Lower leg skin (tissue), 4 donors: Measurements from ENCODE around the gene CAB39. TPM values are rescaled to one million over a fixed set of nuclear protein-coding genes. Genes with fewer than 3 reads are reported as not detected.
"Not testable (repeated sequence)": the region's sequence is repeated elsewhere in the genome, so short reads cannot be mapped to it uniquely, and the experiment has no call there.

Experiments used
- DNase-seq, 2 donors: peaks; one replicate each; pipeline ENCODE4 v3.0.0-alpha.2; 2019; ENCODE audit warnings: low spot score in 2 of 2
- H3K4me3 ChIP-seq: fragments of 200-600 bp; sonication (generic); 2 replicates; pipeline ENCODE4 v1.5.1; 2017; ENCODE audit warnings: mild to moderate bottlenecking, low read depth; ENCODE audit not compliant: poor library complexity, severe bottlenecking
- POLR2A ChIP-seq, 2 donors: fragments of 450-650 bp; IDR thresholded peaks; one replicate each; pipeline ENCODE4 v1.6.1; 2016 to 2017; ENCODE audit warnings: antibody characterized with exemption in 2 of 2, mild to moderate bottlenecking in 1 of 2, moderate library complexity in 1 of 2
- WGBS, 2 donors: methylation state at CpG; one replicate each; pipeline ENCODE4 v1.1.5; 2018; 5-methylcytosine and 5-hydroxymethylcytosine counted together
- intact Hi-C: fragments of 100-400 bp; cut with DNase I; formaldehyde crosslinking; loops from one replicate; pipeline ENCODE4 v1.15.0; 2023; ENCODE audit warnings: low total_unique reads
- total RNA-seq, 4 donors: library from RNA; depleted of rRNA; stranded (reverse); fragments of >200 nt; gene quantifications; one replicate each; pipeline ENCODE4 v1.1.0, GENCODE V29; 2016
- TF ChIP-seq, protein P1 (sequence below), 3 donors: fragments of 450-650 bp; IDR thresholded peaks; one replicate each; pipeline ENCODE4 v1.5.1; 2016; ENCODE audit warnings: antibody characterized with exemption in 3 of 3, mild to moderate bottlenecking in 3 of 3, moderate library complexity in 2 of 3

Gene CAB39
- total RNA-seq, 4 donors from 2014 or later, result 65.5 to 74.7 (median 70.4) TPM

DNA sequence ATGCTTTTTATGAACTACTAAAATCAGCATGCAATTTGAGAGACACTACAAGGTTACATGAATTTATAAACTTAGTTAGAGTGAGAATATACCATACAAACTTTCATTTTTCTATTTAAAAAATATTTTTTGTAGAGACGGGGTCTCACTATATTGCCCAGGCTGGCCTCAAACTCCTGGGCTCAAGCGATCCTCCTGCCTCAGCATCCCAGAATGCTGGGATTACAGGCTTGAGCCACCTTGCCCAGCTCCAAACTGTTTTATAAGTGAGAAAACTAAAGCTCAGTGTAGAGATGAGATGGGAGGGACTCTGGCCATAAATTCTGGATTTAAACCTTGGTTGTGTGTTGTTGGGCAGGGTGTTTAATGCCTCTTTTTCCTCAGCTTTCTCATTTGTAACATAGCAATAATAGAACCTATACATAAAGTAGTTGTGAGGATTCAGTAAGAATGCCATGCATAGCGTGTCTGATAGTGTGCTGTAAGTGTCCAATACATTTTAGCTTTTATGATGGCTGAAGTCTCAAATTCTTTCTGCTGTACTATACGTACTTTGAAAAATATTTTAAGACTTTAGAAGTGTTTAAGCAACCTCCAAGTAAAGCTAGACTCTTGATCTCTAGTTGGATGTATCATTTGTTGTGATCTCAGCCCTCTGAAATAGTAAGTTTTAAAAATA lies 9.7 kb downstream of the CAB39 start:
- intact Hi-C loops, result no loop called here
- no peak for TF ChIP-seq POLR2A (IDR thresholded peaks at IDR 0.05)
- TF ChIP-seq, protein P1, sequence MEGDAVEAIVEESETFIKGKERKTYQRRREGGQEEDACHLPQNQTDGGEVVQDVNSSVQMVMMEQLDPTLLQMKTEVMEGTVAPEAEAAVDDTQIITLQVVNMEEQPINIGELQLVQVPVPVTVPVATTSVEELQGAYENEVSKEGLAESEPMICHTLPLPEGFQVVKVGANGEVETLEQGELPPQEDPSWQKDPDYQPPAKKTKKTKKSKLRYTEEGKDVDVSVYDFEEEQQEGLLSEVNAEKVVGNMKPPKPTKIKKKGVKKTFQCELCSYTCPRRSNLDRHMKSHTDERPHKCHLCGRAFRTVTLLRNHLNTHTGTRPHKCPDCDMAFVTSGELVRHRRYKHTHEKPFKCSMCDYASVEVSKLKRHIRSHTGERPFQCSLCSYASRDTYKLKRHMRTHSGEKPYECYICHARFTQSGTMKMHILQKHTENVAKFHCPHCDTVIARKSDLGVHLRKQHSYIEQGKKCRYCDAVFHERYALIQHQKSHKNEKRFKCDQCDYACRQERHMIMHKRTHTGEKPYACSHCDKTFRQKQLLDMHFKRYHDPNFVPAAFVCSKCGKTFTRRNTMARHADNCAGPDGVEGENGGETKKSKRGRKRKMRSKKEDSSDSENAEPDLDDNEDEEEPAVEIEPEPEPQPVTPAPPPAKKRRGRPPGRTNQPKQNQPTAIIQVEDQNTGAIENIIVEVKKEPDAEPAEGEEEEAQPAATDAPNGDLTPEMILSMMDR (IDR thresholded peaks at IDR 0.05), result no peak
- no peak for DNase-seq
- WGBS, 2 donors, result 88 to 91% methylated on average over 4 of the region's 4 CpGs
- no peak overlapping the region for H3K4me3 ChIP-seq

DNA sequence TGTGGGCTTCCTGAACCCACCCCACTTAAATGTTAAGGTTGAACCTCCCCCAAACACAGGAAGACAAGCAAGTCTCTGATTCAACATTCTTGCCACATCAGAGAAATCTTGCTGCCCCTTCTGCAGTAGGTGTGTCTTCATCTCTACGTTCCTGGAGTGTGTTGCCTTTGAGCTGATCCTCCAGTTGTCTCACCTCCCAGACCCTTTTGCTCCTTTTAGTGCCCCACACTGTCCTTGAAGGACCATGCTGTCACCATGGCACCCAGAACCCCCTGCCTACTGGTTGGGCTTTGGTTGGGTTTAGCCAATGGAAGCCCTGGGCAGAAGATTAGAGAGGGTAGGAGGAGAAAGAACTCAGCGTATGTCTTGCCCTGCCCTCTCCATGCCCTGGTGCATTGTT lies 10.7 kb downstream of the CAB39 start:
- 79% methylated on average over 2 of the region's 2 CpGs for WGBS, 2 donors
- DNase-seq, result no peak
- intact Hi-C loops, result no loop called here
- TF ChIP-seq, protein P1 (IDR thresholded peaks at IDR 0.05), result no peak
- no peak for TF ChIP-seq POLR2A (IDR thresholded peaks at IDR 0.05)
- no peak overlapping the region for H3K4me3 ChIP-seq

DNA sequence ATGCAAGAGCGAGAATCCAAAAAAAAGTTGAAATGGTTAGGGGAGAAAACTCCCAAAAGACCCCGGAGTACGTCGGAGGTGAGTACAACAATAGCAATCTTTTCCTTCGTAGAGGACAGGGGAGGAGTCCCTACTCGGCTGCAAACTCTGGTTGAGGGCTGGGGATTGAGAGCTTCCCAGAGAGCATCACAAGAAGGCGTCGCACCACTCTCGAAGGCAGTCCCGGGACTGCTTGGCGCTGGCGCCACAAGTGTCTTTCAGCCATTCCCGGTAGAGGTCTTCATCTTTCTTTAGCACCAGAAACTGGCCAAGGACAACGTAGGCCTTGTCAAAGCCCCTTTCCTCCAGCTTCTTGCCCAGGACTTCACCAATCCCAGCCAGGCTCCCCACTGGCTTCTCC lies 12.3 kb downstream of the CAB39 start:
- DNase-seq, intact Hi-C loops, H3K4me3 ChIP-seq: not testable (repeated sequence)
- WGBS, 2 donors, result 97 to 98% methylated on average over 13 to 14 of the region's 14 CpGs

DNA sequence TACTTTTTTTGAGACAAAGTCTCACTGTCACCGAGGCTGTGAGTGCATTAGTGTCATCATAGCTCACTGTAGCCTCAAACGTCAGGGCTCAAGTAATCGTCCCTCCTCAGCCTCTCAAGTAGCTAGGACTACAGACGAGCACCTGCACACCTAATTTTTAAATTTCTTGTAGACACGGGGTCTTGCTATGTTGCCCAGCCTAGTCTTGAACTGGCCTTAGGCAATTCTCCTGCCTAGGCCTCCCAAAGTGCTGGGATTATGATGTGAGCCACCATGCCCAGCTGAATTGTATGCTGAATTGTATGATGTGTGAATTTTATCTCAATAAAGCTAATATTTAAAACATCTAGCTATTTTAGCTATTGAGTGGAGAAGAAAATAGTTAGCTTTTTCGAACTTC lies 18.9 kb downstream of the CAB39 start:
- no peak overlapping the region for H3K4me3 ChIP-seq
- DNase-seq, result no peak
- intact Hi-C loops, result no loop called here
- 89 to 94% methylated on average over 6 of the region's 6 CpGs for WGBS, 2 donors
- no peak for TF ChIP-seq POLR2A (IDR thresholded peaks at IDR 0.05)
- TF ChIP-seq, protein P1 (IDR thresholded peaks at IDR 0.05), result no peak

DNA sequence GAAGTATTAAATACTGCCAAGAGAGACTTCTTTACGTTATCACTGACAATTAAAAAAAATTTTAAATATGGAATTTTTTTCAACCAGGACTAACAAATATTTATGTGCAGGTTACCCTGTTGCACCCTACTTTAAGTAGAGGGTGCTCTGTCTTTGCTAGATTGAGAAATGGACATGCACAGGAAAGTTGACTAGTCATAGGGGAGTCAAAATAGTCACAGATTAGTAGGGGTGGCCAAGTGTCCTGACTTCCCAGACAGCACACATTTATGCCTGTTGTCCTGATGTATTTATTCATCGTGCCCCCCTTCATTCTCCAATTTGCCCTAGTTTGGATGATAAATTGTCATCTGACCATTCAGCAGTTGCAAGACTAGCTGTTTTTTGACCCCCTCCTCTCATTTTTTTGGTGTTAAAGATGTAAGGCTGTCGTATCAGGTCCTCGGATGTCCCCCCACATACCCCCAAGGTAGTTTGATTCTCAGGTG lies 20.3 kb downstream of the CAB39 start:
- H3K4me3 ChIP-seq, result no peak overlapping the region
- 83 to 88% methylated on average over 4 of the region's 4 CpGs for WGBS, 2 donors
- no peak for TF ChIP-seq POLR2A (IDR thresholded peaks at IDR 0.05)
- TF ChIP-seq, protein P1 (IDR thresholded peaks at IDR 0.05), result no peak
- intact Hi-C loops, result no loop called here
- DNase-seq, result no peak

DNA sequence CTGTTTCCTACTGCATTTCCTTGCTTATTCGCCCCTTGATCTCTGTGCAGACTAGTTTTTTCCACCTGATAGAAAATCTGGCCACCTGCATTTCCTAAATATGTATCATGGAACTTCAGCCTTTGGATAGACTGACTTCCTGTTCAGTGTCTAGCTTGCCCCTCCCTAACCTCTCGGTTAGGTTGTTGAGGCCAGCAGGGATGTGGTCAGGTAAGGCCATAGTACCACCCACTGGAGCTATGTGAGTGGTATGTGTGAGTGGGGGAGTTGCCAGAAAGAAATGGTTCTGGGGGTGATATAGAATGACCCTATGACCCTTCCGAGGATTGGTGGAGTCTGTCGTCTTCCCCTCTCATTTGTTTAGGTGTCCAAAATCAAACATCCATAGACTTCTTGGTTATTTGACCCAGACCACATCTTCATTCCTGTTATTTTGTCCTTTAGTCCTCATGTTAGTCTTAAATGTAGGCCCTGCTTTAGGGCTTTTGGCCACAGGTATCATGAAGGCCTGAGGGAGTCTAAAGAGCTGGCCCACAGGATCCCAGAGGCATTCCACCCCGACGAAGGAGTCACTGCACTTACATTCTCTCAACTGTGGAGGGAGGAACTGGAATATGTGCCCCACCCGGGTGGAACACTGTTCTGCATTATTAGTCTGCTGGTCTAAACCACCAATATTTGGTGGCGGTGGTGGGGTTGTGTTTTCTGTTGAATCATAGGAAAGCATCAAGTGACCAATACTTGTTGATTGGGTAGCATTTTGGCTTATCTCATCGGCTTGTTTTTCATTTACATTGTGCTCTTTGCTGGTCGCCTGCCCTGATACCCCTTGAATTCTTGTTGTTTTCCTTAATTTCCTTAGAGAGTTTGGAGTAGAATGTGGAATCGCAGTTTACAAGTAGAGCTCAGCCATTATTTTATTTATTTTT lies 21.9 kb downstream of the CAB39 start:
- intact Hi-C loops, result no loop called here
- no peak for DNase-seq
- H3K4me3 ChIP-seq, result no peak overlapping the region
- TF ChIP-seq, protein P1 (IDR thresholded peaks at IDR 0.05), result no peak
- no peak for TF ChIP-seq POLR2A (IDR thresholded peaks at IDR 0.05)
- 85% methylated on average over 11 of the region's 11 CpGs for WGBS, 2 donors
